ENCODE data around the gene NEK1. TPM values are rescaled to one million over a fixed set of nuclear protein-coding genes. Genes with fewer than 3 reads are reported as not detected.
A peak's percentile ranks its signal among the peaks of the same experiment; 100 is the strongest.

Gene NEK1, protein sequence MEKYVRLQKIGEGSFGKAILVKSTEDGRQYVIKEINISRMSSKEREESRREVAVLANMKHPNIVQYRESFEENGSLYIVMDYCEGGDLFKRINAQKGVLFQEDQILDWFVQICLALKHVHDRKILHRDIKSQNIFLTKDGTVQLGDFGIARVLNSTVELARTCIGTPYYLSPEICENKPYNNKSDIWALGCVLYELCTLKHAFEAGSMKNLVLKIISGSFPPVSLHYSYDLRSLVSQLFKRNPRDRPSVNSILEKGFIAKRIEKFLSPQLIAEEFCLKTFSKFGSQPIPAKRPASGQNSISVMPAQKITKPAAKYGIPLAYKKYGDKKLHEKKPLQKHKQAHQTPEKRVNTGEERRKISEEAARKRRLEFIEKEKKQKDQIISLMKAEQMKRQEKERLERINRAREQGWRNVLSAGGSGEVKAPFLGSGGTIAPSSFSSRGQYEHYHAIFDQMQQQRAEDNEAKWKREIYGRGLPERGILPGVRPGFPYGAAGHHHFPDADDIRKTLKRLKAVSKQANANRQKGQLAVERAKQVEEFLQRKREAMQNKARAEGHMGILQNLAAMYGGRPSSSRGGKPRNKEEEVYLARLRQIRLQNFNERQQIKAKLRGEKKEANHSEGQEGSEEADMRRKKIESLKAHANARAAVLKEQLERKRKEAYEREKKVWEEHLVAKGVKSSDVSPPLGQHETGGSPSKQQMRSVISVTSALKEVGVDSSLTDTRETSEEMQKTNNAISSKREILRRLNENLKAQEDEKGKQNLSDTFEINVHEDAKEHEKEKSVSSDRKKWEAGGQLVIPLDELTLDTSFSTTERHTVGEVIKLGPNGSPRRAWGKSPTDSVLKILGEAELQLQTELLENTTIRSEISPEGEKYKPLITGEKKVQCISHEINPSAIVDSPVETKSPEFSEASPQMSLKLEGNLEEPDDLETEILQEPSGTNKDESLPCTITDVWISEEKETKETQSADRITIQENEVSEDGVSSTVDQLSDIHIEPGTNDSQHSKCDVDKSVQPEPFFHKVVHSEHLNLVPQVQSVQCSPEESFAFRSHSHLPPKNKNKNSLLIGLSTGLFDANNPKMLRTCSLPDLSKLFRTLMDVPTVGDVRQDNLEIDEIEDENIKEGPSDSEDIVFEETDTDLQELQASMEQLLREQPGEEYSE (N-terminal part only)
- total RNA-seq (2014; rRNA removed; shearing (Covaris generic)): 4.4 and 6.2 TPM in 2 replicates

DNA sequence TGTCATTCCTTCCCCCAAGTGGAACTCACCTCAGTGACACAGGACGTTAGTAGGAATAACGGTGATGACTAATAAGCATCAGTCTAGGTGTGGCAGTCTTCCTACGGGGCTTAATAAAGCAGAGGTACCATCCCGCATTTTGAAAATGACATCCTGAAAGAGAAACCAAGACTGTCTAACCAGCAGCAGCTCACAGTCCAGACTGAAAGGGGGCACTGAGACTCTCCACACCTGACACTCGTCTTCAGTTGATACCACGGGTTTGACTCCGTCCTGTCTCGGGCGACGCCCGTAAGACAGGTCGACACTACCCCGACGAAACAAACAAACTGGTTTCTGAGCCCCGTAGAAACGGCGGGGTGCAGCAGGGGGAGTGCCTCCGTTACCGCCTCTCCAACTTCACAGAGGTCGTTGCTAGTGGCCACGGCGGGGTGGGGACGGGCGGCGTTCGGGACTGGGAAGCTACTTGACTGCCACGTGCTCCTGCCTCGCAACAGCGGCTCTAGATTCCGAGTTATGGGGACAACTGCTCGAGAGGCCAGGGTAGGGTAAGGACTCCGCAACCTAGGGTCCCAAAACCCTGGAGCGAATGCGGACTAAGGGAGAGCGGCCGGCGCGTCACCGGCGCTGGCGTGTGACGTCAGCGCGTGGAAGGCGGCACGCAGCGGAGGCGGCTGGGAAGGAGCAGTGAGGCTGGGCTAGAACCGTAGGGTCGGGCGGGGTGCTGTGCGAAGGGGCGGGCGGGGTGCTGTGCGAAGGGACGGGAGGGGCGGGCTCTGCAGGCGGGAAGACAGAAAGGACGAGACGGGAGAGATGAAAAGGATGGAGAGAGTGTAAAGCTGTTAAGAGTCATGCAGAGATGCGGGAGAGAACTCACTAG is at the start of gene NEK1:
Gene NEK1, minus strand, starts transcription at position 593 of the 880 bp plus-strand sequence. CDS start 9,953 bp downstream, outside the sequence.
- no peaks in the 10 kb centered on the region for H3K27me3 ChIP-seq (replicated peaks)
- peak within 1 kb of the TSS; percentile 86 for H3K27ac ChIP-seq
- H3K36me3 ChIP-seq: no peaks in the 10 kb centered on the region; the same call in 1 of the 2 replicates
- H3K4me3 ChIP-seq: peak within 1 kb of the TSS; percentile 74
- H3K4me1 ChIP-seq (replicated peaks): peaks cover 4% of the 10 kb centered on the region; the same call in 1 of the 2 replicates
- DNase-seq (ENCODE audit: low read depth in 1 of 2, low spot score in 2 of 2): peak; percentile 87
- H3K9me3 ChIP-seq (replicated peaks): no peaks in the 10 kb centered on the region

DNA sequence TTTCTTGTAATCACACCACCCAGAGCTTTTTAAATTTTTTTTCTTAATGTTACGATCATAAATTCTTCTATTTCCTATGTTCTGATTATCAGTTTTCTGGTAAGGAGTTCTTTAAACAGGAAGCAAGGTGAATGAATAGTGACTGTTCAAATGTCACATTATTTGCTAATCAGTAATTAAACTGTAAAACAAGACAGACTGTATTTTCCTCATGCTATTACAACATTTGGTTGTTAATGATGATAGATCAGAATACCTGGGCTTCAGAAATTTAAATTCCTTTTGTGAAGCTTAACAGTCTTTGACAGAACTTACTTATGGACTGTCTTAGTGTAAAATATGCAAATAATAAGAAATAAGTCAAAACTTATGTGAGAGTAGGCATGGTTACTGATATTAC is 49.4 kb upstream of the NEK1 start:
- no peak for DNase-seq (ENCODE audit: low read depth in 1 of 2, low spot score in 2 of 2)
- no peaks in the 10 kb centered on the region for H3K27me3 ChIP-seq (replicated peaks)
- H3K9me3 ChIP-seq (replicated peaks): no peaks in the 10 kb centered on the region
- no peak overlapping the region for H3K4me3 ChIP-seq
- H3K4me1 ChIP-seq (replicated peaks): peaks cover 6% of the 10 kb centered on the region
- no peaks in the 10 kb centered on the region for H3K36me3 ChIP-seq
- H3K27ac ChIP-seq: no peak overlapping the region

DNA sequence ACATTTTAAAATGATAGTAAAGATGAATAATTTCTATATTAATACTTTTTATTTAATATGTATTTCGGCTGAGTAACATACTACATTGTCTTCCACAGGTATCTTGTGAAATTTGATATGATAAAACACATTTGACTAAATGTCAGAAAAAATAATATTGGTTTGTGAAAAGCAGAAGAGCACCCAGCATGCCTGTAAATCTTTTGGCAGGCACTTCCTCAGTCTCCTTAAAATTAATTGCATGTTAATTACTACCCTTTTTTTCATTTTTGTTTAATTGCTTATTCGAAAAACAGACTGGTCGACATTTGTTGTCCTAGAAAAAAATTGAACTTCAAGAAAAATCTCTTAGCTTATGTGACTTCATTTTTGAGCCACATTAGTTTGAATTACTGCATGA is 48.5 kb upstream of the NEK1 start:
- Histone ChIP-seq H3K4me1 (replicated peaks) (peaks cover 6% of the 10 kb centered on the region), H3K9me3 (replicated peaks) (no peaks in the 10 kb centered on the region), H3K27ac (peak overlapping the region; percentile 93; the same call in 1 of the 2 replicates), H3K27me3 (replicated peaks) (no peaks in the 10 kb centered on the region), H3K4me3 (no peak overlapping the region; the same call in 1 of the 2 replicates), H3K36me3 (no peaks in the 10 kb centered on the region)
- DNase-seq (ENCODE audit: low read depth in 1 of 2, low spot score in 2 of 2): no peak

DNA sequence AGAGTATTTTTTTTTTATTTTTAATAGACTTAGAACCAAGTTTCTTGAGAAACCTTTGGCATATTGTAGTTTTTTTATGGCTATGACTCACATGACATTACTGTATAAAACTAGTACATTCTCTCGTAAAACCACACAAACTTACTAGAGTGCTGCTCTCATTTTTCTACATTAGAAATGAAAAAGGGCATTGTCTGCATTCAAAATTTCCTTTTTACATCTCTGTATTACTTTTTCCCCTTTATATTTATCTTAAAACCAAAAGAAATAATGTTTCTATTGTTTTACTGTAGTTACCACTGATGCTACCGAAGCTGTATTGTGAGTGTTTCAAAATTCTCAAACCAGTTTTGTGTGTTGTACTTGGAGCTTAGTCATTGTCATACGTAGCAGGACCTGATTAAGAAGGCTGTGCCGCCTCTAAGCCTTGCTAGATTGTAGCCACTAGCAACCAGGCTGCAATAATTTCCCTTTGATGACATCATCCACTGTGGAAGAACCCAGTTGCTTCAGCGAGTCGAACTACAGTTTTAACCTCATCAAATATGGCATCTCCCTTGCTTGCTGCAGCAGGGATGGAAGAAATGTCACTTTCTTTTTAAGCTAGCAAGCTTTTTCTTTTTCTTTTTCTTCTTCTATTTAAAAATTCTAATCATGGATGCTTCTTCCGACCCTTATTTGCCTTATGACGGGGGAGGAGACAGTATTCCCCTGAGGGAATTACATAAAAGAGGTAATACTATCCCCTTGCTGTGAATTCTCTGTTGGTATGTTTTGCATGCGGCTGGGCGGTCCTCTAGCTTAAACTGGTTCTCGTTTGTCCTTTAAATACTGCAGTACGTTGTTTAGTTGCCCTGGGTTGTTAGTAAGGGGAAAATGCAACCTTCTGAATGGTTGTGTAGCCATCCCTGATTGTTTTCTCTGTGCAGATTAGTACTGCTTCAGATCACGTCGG is 47.6 kb upstream of the NEK1 start:
- no peaks in the 10 kb centered on the region for H3K9me3 ChIP-seq (replicated peaks)
- peak; percentile 86 for DNase-seq (ENCODE audit: low read depth in 1 of 2, low spot score in 2 of 2)
- no peaks in the 10 kb centered on the region for H3K27me3 ChIP-seq (replicated peaks)
- peak overlapping the region; percentile 38 for H3K4me3 ChIP-seq
- peak overlapping the region; percentile 93 for H3K27ac ChIP-seq
- peaks cover 6% of the 10 kb centered on the region for H3K4me1 ChIP-seq (replicated peaks)
- H3K36me3 ChIP-seq: no peaks in the 10 kb centered on the region

DNA sequence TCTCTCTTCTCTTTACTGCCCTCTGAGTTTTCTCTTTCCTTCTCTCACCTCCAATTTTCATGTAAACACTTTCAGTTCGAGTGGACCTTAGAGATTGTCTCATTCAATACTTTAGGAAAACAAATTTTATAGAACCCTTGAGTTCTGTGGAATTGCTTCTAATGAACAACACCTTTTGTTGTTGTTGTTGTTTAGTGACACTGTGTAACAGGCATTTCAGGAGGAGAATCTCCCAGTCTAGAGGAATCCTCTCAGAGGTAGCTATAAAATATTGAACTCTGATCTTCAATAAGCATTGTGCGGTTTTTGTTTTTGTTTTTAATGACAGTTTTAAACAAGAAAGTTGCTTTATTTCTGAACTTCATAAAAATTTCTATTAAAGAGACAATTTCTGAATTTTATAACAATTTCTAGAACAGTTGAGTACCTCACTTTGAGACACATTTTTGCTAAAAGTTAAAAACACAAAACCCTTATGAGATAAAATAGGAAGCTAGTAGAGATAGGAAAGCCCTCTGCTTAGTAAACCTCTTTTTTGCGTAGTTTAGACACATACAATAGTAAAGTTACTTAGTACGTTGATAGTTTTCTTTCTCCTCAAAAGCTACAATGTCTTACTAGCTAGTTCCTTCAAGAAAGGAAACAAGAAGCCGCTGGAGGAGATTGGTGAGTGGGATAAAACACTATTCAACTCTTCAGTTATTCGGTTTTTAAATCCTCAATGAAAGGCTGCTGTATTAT is 46.8 kb upstream of the NEK1 start:
- Histone ChIP-seq H3K4me3 (peak overlapping the region; percentile 38), H3K27me3 (replicated peaks) (no peaks in the 10 kb centered on the region), H3K36me3 (no peaks in the 10 kb centered on the region), H3K27ac (peak overlapping the region; percentile 93), H3K9me3 (replicated peaks) (no peaks in the 10 kb centered on the region), H3K4me1 (replicated peaks) (peaks cover 6% of the 10 kb centered on the region)
- peak in 1 of 2 experiments; percentile 26 for DNase-seq (ENCODE audit: low read depth in 1 of 2, low spot score in 2 of 2)

DNA sequence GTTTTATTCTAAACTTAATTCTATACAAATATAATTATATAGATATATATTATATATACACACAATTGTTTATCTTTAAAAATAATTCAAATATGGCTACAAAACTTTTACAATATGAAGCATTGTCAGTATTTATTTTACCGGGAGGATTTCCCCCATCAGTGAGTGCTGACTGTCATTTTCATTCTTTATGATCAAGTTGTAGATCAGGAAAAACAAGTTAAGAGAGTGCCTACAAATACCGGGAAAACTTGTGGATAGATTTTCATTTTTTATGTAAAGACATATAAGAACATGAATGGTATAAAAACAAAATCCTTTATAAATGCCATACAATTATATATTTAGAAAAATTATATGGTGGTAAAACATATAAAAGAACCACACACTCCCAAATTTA is 45.8 kb upstream of the NEK1 start:
- no peak overlapping the region for H3K27ac ChIP-seq
- DNase-seq (ENCODE audit: low read depth in 1 of 2, low spot score in 2 of 2): no peak
- H3K4me1 ChIP-seq (replicated peaks): peaks cover 6% of the 10 kb centered on the region
- H3K36me3 ChIP-seq: no peaks in the 10 kb centered on the region
- H3K4me3 ChIP-seq: no peak overlapping the region
- no peaks in the 10 kb centered on the region for H3K27me3 ChIP-seq (replicated peaks)
- no peaks in the 10 kb centered on the region for H3K9me3 ChIP-seq (replicated peaks)

DNA sequence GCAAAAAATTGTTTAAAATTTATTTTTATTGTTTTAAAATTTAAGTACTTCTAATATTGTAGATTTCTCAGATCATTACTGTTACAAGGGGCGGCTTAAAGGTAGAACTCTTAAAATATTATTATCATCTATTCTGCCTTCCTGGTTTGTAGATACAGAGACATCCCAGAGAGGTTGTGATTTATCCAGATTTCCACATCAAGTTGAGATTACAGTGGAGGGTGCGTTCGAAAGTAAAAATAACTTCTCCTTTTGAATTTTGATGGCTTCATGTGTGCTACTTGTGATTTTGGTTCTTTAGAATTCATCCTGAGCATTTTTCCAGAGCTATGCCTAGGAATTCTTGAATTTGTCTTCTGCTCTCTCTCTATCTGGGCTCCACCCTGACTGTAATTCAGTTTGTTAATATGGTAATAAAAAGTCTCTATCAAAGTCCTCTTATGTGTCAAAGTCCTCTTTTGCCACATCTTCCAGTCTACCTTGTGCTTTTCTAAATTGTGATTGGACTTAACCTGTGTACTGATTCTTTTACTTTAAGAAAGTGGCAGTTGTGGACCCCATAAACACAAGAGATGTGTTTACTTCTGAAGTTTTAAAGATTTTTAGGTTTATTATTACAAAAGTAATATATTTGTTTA is 45.2 kb upstream of the NEK1 start:
- H3K4me1 ChIP-seq (replicated peaks): peaks cover 6% of the 10 kb centered on the region
- no peak overlapping the region for H3K27ac ChIP-seq
- no peaks in the 10 kb centered on the region for H3K27me3 ChIP-seq (replicated peaks)
- DNase-seq (ENCODE audit: low read depth in 1 of 2, low spot score in 2 of 2): no peak
- H3K36me3 ChIP-seq: no peaks in the 10 kb centered on the region
- no peak overlapping the region for H3K4me3 ChIP-seq
- H3K9me3 ChIP-seq (replicated peaks): no peaks in the 10 kb centered on the region

DNA sequence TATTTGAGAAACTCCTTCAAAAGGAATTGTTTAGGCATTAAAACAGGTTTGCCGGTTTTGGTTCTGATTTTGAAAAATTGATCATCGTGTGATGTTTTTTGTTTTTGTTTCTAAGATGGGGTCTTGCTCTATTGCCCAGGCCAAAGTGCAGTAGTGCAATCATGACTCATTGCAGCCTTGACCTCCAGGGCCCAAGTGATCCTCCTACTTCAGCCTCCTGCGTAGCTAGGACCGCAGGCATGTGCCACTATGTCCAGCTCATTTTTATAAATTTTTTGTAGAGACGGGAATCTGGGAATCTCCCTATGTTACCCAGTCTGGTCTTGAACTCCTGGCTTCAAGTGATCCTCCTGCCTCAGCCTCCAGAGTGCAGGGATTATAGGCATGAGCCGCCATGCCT is 43.0 kb upstream of the NEK1 start:
- H3K4me3 ChIP-seq: no peak overlapping the region
- DNase-seq (ENCODE audit: low read depth in 1 of 2, low spot score in 2 of 2): no peak
- H3K27me3 ChIP-seq (replicated peaks): no peaks in the 10 kb centered on the region
- no peaks in the 10 kb centered on the region for H3K36me3 ChIP-seq
- H3K27ac ChIP-seq: no peak overlapping the region
- peaks cover 6% of the 10 kb centered on the region for H3K4me1 ChIP-seq (replicated peaks)
- no peaks in the 10 kb centered on the region for H3K9me3 ChIP-seq (replicated peaks)

DNA sequence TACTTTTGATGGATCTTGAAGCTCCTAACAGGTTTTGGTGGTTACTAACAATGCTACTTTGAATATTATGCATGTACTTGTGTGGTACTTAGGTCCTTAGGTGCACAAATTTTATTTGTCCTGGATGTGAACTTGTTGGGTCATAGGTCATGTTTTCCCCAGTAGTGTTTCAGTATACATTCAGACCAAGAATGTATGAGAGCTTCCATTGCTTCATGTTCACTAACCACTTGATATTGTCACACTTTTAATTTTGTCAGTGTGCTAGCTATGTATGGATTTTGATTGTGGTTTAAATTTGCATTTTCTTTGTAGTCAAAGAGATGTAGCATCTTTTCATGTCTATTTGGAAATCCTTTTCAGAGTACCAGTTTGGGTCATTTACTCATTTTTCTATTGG is 40.2 kb upstream of the NEK1 start:
- no peak overlapping the region for H3K27ac ChIP-seq

DNA sequence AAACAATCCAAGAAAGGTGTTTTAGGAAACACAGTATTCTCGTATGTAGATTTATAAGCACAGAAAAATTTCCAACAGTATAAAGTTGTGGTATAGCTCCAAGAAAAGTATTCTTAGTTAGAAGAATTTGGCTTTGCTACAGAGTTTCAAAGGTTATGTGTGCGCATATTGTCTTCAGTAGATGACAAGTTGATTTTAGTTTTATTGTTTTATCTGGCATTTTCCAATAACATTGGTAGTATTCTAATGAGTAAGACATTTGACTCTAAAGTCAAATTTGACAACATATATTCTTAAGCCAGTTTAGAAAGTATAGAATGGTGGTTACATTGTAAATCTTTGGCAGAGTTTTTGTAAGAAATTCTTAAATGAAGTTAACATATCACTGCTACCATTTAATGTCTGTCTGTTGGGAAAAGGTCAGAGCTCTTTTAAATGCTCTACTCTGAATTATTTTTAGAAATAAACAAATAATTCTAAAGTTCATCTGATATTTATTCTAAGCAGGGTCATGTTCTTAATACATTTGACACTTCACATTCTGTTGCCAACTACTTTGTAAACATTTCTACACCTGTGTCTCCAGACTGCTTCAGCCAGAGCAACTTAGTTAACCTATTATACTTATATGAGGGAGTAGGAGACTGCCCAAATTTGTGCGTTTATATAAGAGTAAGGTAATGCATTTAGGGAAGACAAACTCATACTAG is 38.0 kb upstream of the NEK1 start:
- H3K27me3 ChIP-seq (replicated peaks): no peaks in the 10 kb centered on the region
- H3K36me3 ChIP-seq: no peaks in the 10 kb centered on the region
- H3K4me3 ChIP-seq: no peak overlapping the region
- H3K9me3 ChIP-seq (replicated peaks): no peaks in the 10 kb centered on the region
- no peaks in the 10 kb centered on the region for H3K4me1 ChIP-seq (replicated peaks)
- no peak overlapping the region for H3K27ac ChIP-seq
- DNase-seq (ENCODE audit: low read depth in 1 of 2, low spot score in 2 of 2): no peak

More for the DNA sequence above, 40.2 kb upstream of the NEK1 start:
- Histone ChIP-seq H3K27me3 (replicated peaks) (no peaks in the 10 kb centered on the region), H3K9me3 (replicated peaks) (no peaks in the 10 kb centered on the region), H3K4me1 (replicated peaks) (no peaks in the 10 kb centered on the region), H3K36me3 (no peaks in the 10 kb centered on the region), H3K4me3 (no peak overlapping the region)
- no peak for DNase-seq (ENCODE audit: low read depth in 1 of 2, low spot score in 2 of 2)

Measured in SJSA1 (cell line).